ENCODE measurements around the gene TTC39B.
A peak's percentile ranks its signal among the peaks of the same experiment; 100 is the strongest.

Gene TTC39B

DNA sequence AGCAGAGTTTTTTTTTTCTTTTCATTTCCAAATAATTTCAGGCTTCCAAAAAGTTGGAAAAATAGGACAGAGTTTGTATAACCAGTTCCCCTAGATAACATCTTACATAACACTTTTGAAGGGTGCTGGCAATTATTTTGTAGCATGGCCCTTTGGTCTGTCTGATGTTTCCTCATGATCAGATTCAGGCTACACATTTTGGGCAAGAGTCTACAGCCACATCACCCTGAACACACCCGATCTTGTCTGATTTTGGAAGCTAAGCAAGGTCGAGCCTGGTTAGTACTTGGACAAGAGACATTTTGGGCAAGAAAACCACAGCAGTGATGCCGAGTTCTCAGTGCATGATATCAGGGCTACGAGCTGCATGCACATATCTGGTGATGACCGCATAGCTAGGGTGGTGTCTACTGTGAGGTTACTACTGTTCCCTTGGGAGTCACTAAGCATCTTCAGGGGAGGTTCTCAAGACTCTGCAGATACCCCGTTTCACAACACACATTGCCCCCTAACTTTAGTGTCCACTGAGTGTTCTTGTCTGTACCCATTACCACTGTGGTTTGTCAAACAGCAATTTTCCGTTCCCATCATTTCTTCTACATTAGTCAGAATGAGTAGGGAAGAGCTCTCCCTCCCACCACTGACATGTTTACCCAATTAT lies 86.2 kb downstream of the TTC39B start:
- no peak for DNase-seq

DNA sequence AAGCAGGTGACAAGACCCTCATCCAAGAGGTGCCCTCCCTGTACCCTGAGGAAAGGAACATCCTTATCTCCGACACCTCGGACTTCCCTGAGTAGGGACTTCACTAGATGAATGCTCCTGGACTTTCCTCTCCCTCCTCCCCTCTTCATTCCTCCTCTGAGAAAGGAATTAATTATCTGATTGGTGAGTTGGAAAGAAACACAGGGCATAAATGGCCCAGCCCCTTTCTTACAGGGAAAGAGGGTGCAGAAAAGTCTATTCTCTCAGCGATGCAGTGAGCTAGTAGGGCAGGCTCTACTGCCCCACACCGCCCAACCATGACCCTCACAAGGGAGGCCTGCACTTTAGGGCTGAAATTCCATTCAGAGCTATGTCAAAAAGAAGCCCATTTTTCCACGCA lies 87.5 kb downstream of the TTC39B start:
- no peak for DNase-seq

DNA sequence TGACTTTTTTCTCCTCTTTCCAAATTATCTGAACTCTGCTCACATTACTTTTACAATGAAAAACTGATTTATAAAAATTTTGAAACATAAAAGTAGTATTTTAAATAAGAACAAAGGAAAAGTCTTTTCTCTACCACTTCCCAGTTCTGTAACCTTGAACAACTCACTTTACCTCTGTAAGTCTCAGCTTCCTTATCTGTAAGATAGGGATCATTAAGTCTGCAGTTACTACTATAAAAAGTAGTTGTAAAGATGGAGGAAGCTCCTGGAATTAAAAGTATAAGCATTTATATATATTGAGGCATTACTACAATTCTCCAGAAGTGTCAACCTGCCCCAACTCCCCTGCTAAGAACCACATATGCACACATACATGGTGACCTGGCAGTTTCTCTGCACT lies 88.0 kb downstream of the TTC39B start:
- DNase-seq: no peak

DNA sequence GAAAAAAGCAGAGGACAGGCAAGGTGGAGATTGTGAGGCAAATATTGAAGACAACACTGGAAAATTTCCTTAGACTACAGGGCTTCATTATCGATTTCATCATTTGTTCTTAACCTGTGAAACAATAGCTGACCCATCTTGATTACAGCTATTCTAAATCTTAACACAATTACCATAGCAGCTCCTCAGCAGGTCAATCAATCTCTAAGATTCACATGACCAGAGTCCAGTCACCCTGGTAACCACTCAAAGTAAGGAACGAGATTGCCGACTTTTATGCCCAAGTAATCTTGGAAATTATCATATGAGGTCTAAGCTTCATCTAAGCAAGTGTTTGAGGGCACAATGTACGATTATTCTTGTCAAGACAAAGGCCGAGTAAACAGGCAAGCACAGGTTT lies 93.8 kb downstream of the TTC39B start:
- DNase-seq: no peak

DNA sequence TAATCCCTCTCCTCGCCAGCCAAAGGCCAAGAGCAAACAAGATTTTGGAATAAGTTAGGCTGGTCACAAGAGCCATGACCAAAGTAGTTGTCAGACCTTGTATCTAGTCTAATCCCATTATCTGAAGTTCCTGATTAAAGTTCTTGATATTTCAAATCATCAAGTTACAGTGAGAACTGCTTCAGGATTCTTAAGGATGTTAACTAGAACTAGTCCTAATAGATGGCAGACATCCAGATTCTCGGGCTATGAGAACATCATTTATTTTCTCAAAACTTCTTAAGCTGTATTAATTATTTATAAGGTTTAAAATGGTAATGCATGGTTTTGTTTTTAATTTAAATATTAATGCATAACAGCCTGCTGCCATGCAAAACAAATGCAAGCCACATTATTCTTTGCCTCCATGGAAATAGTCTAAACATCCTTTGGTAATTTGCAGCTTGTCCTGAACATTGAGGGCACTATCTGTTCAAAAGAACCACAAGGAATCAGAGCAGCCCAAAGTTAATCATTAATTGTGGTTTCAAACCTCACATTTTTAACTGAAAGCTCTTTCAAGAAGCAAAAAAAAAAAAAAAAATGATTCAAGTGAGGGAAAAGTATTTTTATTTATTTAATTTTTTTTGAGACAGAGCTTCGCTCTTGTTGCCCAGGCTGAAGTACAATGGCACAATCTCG lies 95.1 kb downstream of the TTC39B start:
- DNase-seq: no peak

DNA sequence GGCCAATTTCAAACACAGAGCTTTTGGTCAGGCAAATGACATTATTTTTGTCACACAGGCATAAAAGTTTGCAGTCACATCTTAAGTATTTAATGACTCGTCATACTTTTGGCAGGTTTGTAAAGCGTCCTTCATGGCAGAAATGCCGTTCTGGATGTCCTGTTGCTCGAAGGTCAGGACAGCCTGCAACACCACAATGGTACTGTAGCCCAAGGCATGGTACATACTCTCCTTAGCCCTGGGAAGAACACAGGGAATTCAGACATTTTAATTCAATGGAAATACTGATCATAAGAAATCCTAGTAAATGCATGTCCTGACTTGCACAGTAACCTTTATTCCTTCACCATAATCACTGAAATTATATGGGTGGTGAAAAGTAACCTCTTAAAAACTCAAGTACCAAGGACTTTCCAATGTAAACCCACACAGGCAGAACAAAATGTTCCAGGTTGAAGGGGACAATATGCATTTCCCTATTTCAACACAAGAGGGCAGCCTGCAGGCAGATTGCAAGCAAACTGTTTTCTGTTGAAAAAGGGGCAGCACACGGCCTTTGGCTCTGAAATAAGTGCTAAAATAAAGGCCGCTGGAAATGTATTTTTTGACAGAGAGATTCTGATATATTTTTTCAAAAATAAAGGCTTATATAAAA lies 95.7 kb downstream of the TTC39B start:
- DNase-seq: peak; percentile 78

DNA sequence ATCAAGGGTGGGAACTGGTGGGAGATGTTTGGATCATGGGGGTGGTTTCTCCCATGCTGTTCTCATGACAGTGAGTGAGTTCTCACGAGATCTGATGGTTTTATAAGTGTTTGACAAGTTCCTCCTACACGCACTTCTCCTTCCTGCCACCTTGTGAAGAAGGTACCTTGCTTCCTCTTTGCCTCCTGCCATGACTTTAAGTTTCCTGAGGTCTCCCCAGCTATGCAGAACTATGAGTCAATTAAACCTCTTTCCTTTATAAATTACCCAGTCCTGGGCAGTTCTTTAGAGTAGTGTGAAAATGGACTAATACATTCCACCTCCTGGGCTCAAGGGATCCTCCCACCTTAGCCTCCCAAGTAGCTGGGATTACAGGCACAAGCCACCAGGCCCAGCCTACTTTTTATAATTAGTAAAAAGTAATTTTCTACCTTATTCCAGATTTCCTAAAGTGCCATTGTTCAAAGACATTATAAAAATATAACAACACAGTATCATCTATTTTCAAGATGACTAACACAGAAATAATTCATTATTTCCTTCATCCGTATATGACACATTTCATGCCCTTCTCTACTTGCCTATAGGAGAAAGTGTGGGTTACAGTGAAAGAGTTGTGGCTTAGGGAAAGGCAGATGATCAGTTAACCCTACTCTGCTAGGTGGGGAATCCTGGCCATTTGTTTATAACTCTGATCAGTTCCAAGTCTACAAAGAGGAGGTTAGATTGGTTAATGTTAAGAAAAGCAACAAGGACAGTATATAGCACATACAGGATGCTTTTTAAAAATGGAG lies 99.9 kb downstream of the TTC39B start:
- no peak for DNase-seq

DNA sequence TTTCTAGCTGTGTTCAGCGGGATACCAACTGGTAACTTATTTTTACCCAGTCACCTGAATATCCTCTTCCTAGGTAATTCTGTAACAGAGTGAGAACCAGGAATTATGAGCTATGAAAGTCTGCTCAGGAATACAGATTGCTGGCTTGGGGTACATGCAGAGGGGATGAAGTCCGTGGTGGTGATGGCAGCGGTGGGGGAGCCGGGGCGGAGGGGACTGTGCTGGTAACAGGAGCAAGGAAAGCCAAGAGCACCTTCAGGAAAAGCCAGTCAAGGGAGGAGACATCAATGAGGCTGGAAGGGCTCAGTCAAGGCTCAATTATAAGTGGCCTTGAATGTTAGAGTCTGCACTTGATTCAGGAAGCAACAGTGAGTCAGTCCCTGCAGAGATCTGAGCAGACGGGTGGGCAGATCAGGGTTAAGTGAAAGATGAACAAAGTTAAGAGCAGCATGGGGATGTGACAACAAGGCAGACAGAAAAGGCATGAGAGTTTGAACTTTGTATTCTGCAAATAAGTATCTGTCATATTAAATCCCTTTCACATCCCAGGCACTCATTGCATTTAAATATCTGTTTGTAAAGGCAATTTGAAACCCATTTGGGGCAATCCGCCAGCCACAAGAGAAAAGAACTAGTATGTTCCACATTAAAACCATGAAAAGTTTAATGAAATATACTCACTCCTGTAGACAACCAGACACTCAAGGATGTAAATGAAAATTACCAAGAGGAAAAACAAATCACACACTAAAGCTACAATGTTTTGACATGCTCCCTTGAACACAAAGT lies 101.2 kb downstream of the TTC39B start:
- no peak for DNase-seq

DNA sequence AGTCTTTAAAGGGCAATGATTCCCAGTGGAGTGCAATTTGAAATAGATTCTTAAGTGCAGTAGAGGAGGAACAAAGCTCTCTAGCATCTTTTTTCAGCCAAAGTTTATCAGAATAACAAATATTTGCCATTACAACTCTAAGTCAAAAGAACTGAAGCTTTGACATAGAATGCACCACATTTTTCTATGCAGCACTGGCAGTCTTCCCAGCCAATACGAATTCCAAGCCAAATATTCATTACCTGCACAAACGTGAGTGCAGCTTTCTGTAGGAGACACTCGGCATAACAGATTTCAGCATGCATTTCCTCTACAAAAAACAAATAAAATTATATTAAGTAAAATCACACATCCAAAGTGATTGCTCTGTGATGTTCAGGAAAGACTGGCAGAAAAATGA lies 103.4 kb downstream of the TTC39B start:
- DNase-seq: no peak

DNA sequence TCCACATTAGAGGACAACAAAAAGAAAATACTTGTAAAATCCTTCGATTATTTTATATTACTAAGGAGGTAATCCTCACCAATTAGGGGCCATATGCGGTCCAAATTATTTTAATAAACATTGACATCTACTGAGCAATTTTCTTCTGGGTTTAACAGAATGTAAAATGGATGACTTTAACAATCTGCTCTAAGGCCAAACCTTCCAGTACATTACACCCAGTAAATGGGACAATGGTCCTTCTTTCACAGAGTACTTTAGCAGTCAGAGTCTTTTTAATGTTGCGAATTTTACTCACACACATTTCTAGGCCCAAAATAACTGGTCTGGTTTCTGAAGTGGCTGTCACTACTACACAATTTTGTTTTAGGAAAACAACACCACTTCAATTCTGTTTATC lies 106.9 kb downstream of the TTC39B start:
- DNase-seq: no peak

DNA sequence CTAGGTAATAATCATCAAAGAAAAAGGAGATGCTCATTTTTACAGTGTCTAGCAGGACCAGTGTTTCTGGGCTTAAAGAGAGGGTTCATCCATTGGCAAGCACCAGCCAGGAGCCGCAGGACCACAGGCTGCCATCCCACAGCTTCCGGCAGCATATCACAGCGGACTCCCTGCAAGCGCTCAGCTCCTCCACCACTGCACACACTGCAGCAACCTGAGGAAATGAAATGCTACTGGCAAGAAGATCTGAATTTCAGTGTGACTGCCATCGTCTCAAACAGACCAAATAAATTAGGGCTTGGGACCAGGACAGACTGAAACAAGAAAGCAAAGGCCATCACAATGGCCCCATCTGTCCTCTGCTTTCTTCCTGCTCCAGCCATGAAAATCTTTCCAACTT lies 114.2 kb downstream of the TTC39B start:
- no peak for DNase-seq

DNA sequence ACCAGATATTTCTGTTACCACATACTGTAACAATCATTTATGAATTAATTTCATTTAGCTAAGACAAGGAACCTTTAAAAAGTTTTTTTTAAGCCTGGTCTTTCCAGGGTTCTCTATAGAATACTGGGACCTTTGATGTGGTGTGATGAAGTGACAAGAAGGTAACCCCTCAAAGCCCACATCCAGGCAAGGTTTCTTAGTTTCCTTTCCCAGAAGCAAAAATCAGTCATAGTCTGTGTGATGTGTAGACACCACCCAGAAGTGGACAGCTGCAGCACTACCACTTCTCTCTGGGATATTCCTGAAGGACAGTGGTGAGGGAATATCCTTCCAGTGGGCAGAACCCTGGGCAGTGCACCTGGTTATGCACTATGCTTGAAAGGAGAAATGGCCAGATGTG lies 115.6 kb downstream of the TTC39B start:
- DNase-seq: no peak

DNA sequence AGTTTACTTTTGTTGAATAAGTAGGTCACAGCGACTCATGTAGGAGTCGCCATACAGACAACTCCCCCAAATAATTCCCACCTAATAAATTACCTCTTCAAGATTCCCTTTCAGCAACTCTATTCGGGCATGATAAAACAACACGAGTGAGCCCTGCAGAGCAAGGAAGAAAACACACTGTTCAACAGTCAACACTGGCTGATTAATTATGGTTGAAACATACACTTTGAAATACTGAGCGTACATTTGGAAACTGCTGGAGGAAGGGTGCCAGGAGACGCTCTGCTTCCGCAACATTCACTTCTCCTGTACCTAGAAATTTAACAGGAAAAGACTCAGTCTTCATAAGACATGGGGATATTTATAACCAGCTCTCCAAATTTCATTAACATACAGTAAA lies 117.5 kb downstream of the TTC39B start:
- DNase-seq: no peak

DNA sequence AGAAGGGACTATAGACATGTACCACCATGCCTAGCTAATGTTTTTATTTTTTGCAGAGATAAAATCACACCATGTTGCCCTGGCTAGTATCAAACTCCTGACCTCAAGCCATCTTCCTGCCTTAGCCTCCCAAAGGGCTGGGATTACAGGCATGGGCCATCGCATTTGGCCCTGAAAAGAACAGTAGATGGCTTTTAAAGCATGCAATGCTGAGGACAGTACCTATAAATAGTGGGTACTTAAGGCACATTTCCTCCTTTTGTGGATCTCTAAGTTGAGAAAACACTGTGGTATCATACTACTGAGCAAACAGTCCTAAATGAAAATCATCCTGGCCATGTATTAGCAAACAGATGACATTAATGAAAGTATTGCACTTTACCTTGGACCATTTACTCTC lies 119.4 kb downstream of the TTC39B start:
- DNase-seq: no peak

DNA sequence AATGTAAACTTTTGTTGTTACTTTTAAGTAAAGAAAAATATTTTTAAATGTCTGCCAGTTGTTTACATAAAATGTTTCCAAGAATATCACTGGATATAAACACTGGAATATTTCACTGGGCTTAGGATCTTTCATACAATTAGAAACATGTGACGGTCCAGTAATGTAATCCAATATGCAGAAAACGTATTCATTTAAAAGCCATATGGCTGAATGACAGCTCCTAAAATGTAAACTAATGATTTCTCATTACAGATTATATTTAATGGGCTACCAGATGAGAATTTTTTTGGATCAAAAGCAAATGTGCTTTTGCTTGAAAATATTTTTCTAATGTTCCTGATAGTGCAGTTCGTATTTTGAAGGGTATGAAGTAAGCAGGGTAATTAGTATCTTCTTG lies 124.3 kb downstream of the TTC39B start:
- no peak for DNase-seq

DNA sequence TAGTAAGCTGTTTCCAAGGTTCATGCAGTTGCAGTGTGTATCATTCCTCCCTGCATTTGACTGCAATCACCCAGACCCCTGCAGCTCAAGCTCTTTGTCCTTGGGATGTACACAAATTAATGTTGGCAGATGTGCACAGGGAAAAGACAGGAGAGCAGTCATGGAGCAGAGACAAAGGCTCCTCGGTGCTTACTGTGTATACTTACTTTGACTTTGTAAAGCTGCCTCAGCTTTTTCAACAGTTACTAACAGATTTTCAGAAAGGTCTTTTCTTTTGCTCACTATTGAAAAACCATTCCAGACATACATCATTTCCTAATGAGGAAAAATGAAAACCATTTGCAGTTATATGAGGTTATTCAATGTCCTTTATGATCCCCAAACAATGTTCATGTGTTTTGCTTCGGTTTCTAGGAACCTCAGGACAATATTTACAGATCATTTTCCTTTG lies 124.9 kb downstream of the TTC39B start:
- no peak for DNase-seq

DNA sequence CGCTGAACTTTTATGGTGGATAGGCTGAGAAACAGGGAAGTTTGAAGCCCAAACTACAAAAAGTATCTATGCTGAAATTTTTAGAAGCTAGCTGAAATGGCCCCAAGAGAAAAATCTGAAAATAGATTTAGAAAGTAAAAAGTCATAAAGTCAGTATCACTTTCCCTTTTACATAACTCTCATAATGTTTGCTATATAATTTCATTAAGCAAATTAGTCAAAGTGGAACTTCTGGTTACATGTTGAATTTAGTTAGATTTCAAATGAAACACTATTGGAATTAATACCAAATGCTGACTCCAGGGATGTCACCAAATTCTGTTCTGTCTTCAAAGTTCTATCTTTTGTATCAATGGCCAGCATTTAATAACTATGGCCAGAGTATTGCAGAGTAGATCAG lies 126.9 kb downstream of the TTC39B start:
- DNase-seq: no peak

DNA sequence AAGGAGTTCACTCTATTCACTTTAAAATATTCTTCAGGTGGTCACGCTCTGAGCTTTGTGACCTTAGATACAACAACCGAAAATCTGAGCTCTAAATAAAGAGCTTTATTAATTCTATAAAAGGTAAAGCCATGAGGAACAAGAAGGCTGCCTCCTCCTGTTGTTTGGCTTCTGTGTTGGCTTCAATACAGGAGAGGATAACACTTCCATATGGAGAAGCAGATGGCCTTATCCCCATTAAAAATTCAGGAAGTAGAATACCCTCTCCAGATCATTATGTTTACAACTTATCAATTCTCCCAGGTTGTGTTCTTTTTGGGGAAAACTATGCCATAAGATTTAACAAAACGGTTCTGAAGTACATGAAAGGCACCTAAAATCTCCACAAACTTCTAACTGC lies 128.4 kb downstream of the TTC39B start:
- no peak for DNase-seq

DNA sequence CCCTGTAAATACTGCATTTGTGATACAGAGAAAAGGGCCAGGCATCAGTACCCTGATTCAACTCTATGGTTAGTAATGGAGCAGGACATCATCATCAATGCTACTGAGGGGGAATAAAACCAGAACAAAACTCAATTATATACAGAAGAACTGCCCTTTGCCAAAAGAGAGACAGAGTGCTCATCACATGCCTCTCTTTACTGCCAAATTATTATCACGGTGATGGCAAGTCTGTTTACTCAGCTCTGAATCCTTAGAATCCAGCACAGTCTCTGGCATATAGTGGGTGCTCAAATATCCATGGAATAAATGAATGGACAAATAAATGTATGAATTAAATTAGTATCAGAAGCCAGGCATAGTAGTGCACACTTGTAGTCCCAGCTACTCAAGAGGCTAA lies 130.2 kb downstream of the TTC39B start:
- no peak for DNase-seq

DNA sequence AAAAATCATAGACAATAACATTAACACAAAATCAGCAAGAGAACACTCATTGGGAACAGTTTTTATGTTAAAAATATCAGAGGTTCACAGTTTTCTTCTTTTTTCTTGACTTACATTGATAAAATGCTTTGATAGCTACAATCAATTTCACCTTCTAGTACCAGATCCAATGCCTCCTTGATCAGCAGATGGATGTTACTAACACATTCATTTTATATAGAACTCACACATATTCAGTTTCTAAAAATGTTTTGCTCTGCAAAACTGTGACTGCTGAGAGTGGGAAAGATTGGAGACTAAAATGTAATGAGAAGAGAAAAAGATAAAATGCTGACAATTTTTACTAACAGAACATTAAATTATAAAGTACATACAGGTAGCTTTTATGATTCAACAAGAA lies 143.1 kb downstream of the TTC39B start:
- no peak for DNase-seq

DNA sequence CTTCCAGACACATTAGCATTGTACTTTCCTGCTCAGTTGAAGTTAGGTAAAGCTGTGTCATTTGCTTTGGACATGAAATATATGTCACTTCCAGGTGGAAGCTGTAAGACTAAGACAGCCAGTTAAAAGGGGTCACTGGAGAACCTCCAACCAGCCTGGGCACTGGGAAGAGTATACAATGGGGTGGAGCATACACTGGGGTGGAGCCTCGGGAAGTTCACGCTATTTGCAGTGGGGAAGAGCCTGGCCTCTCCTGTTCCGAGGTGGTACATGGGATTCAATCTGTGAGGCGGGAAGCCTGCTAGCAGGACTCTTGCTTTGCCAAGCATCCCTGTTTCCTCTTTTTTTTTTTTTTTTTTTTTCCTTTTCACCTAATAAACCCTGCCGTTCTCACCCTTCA lies 145.3 kb downstream of the TTC39B start:
- no peak for DNase-seq

DNA sequence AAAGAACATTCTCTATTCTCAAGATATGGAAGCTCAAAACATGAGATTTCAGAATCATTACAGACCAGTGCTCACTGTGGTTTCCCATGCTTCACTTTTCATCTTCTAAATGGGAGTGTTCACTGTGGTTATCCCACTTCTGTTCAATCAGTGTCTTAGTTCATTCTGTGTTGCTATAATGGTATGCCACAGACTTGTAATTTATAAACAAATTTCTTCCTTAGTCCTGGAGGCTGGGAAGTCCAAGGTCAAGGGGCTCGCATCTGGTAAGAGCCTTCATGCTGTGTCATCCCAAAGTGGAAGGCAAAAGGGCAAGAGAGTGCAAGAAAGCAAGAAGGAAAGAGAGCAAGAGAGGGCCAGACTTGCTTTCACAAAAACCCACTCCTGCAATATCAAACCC lies 146.3 kb downstream of the TTC39B start:
- no peak for DNase-seq

DNA sequence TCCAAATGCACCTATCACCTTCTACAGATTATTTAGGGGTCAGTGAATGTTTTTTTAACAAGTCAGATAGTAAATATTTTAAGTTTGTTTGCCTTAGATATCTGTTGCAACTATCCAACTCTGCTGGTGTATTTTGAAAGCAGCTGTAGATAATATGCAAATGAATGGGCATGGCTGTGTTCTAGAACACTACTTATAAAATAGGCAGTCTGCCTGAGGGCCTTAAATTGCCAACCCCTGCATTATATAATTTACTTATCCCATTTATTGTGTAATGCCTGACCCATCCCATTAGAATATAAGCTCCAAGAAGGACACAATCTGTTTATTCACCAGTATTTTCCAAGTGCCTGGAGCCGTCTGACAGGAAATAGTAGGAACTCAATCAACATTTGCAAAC lies 149.0 kb downstream of the TTC39B start:
- DNase-seq: no peak

Measured in midbrain (tissue), 1 donor.